Right cardiac atrium (tissue), 5 donors: ENCODE results near the gene IFNL4. TPM values are rescaled to one million over a fixed set of nuclear protein-coding genes. Genes with fewer than 3 reads are reported as not detected.
"Not testable (repeated sequence)": the region's sequence is repeated elsewhere in the genome, so short reads cannot be mapped to it uniquely, and the experiment has no call there.

Source experiments
- ATAC-seq, 2 donors: fragments of 200-7000 bp; cut with Tn5 transposase; one replicate each; pipeline versions ENCODE4 v1.8.0 to v1.9.1; 2020; ENCODE audit warnings: moderate library complexity in 2 of 2, mild to moderate bottlenecking in 1 of 2
- DNase-seq, 3 donors: peaks; one replicate each; pipeline ENCODE4 v3.0.0-alpha.2; 2020
- H3K27ac ChIP-seq: one replicate; pipeline ENCODE4 v1.5.1; 2013; ENCODE audit warnings: mild to moderate bottlenecking, low read length, control low read depth, moderate library complexity
- H3K27me3 ChIP-seq: one replicate; pipeline ENCODE4 v1.6.1; 2013; ENCODE audit not compliant: control insufficient read depth, insufficient read depth
- H3K4me1 ChIP-seq: one replicate; pipeline ENCODE4 v1.6.1; 2013; ENCODE audit warnings: low read length; ENCODE audit not compliant: control insufficient read depth, insufficient read depth
- H3K4me3 ChIP-seq: one replicate; pipeline ENCODE4 v1.5.1; 2013; ENCODE audit warnings: low read length, control low read depth
- H3K9me3 ChIP-seq: one replicate; pipeline ENCODE4 v1.6.1; 2013; ENCODE audit warnings: low read length; ENCODE audit not compliant: control insufficient read depth
- WGBS: extraction: QIAGEN DNeasy Blood & Tissue Kit; methylation state at CpG from one replicate; pipeline ENCODE4 v1.1.7; 2013; 5-methylcytosine and 5-hydroxymethylcytosine counted together
- intact Hi-C, 4 donors: fragments of 100-400 bp; cut with DNase I; formaldehyde crosslinking; loops; one replicate each; pipeline versions ENCODE4 v1.11.0 to v1.14.0; 2022 to 2023
- polyA plus RNA-seq: library from polyadenylated mRNA; stranded (reverse); fragments of 200-250 nt; gene quantifications from one replicate; pipeline ENCODE4 v1.2.3, GENCODE V29; 2013
- total RNA-seq, 4 donors: library from RNA; stranded (reverse); fragmentation: NEBNext Ultra II Directional; extraction: Animal tissue kit (Norgen Biotek cat#: 25700); gene quantifications; one replicate each; pipeline ENCODE4 v1.2.1, GENCODE V29; 2021
- donor health status: healthy with polysubstance abuse.
- donor health status: DM: no; HTN: yes; CAD: no.
- donor health status: DM: no; HTN: no; CAD: no.
- donor health status: DM: no; HTN: yes; CAD: no; lungs with severe emphysema.
- donor health status: DM: yes; HTN: yes; CAD: no.

IFNL4 gene
- total and polyA plus RNA-seq, 5 donors = not detected

DNA sequence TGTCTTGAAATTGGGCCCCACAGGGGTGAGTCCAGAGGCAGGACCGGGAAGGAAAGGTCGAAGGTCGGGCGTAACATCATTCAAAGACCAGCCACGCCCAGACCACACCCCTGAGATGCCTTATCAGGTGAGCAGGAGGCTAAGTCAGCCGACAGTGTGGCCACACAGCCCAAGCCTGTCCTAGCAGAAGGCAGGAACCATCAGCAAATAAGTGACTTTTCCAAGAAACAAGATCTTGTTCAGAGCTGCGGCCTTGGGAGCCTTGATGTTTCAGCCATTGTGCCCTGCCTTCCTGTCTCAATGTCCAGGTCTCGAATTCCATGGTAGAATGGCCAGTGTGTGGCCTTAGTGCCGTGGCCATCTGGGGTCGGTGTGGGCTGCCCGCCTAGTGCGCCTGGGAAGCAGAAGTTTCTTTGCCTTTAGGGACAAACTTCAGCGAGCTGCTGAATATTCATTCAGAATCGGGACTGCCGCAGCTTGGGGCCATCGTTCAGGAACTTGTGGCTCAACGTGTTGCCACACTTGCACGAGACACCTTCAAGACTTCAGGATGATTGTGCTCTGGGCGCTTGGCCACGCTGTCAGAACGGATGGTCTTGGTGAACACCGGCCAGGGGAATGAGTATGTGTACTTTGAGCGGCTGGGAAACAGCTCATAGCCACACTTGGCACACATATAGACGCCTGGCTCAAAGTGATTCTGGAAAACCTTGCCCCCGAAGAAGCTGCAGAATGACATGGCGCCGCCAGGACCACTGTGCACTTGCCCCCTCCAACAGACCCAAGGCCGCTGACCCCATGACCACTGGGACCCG, 6.1 kb upstream of the IFNL4 start:
- 83% methylated on average over 29 of the region's 29 CpGs for WGBS
- ATAC-seq = no peak
- intact Hi-C loops = no loop called here
- no peak overlapping the region for H3K4me3 ChIP-seq
- H3K27ac ChIP-seq = no peak overlapping the region
- DNase-seq = no peak
- no peaks in the 10 kb centered on the region for H3K9me3 ChIP-seq
- no peaks in the 10 kb centered on the region for H3K27me3 ChIP-seq
- no peaks in the 10 kb centered on the region for H3K4me1 ChIP-seq

DNA sequence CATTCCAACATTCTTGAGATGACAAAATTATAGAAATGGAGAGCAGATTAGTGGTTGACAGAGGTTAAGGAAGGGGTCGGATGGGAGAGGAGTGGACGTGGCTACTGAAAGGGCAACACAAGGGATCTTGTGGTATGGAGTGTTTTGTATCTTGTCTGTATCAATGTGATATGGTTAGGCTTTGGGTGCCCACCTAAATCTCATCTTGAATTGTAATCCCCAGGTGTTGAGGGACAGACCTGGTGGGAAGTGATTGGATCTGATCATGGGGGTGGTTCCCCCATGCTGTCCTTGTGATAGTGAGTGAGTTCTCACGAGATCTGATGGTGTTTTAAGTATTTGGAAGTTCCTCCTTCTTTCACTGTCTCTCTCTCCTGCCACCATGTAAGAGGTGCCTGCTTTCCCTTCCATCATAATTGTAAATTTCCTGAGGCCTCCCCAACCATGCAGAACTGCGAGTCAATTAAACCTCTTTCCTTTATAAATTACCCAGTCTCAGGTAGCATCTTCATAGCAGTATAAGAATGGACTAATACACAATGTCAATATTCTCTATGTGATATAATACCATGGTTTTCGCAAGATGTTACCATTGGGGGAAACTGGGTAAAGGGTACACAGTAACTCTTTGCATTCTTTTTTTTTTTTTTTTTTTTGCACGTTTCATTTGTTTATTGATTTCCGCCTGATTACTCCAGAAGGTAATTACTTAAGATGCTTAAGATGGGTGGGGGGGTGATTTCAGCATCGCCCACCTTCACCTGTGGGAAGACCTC, 4.9 kb upstream of the IFNL4 start:
- Histone ChIP-seq H3K4me1 (no peaks in the 10 kb centered on the region), H3K27me3 (no peaks in the 10 kb centered on the region), H3K4me3 (no peak overlapping the region), H3K27ac (no peak overlapping the region), H3K9me3 (no peaks in the 10 kb centered on the region)
- intact Hi-C loops = no loop called here
- 85% methylated on average over 8 of the region's 8 CpGs for WGBS
- DNase-seq = no peak
- no peak for ATAC-seq

DNA sequence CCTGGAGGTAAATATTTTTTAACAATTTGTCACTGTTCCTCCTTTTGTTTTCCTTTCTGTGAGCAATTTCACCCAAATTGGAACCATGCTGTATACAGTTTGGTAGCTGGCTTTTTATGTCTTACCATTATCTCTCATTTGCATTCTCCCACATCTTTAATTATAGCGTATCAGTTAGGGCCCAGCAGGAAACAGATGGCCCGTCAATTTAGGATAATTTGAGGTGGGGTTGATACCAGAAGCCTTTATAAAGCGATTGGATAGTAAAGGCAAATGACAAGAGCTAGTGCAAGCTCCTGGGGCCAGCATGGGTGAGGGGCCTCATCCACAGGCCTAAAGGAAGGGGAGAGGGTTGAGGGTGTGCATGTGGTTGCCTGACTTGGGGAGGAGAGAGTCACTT, 3.8 kb upstream of the IFNL4 start:
- intact Hi-C loops = no loop called here
- no peak for DNase-seq
- Histone ChIP-seq H3K4me1 (no peaks in the 10 kb centered on the region), H3K4me3 (no peak overlapping the region), H3K9me3 (no peaks in the 10 kb centered on the region), H3K27me3 (no peaks in the 10 kb centered on the region), H3K27ac (no peak overlapping the region)
- no peak for ATAC-seq
- WGBS = 40% methylated on average over 3 of the region's 3 CpGs

DNA sequence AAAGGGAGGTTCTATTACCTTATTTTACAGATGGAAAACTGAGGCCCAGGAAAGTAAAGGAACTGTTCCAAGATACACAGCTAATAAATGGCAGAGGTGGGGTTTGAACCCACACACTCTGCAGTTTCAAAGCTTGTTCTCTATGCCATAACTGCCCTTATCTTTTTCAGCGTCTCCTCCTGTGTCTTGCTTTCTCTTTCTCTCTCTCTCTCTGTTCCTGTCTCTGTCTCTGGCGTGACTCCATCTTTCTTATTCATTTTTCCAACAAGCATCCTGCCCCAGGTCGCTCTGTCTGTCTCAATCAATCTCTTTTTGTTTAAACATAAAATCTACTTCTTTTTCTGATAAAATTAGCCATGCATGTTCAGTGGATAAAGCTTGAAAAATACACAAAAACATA, 3.2 kb upstream of the IFNL4 start:
- Histone ChIP-seq H3K9me3 (no peaks in the 10 kb centered on the region), H3K4me3 (no peak overlapping the region), H3K27ac (no peak overlapping the region), H3K27me3 (no peaks in the 10 kb centered on the region), H3K4me1 (no peaks in the 10 kb centered on the region)
- intact Hi-C loops = no loop called here
- 47% methylated on average over 3 of the region's 3 CpGs for WGBS
- no peak for DNase-seq
- ATAC-seq = no peak

DNA sequence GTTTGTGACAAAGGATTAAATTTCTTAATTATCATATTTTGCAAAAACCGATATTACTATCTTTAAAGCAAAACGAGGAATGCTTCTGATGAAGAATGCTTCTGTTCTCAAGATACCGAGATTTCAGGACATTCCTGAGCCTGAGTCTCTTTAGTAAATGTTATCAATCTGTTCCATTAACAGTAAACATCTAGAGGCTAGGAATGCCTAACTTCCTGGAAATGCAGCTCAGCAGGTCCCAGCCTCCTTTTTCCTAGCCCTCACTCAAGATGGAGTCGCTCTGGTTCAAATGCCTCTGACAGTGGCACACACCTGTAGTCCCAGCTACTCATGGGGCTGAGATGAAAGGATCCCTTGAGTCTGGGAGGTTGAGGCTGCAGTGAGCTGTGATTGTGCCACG, 2.4 kb upstream of the IFNL4 start:
- H3K9me3 ChIP-seq = no peaks in the 10 kb centered on the region
- H3K4me3 ChIP-seq = no peak overlapping the region
- intact Hi-C loops = no loop called here
- no peak for DNase-seq
- H3K27ac ChIP-seq = no peak overlapping the region
- ATAC-seq = no peak
- H3K4me1 ChIP-seq = no peaks in the 10 kb centered on the region
- H3K27me3 ChIP-seq = no peaks in the 10 kb centered on the region
- WGBS = 64% methylated on average over 5 of the region's 5 CpGs

DNA sequence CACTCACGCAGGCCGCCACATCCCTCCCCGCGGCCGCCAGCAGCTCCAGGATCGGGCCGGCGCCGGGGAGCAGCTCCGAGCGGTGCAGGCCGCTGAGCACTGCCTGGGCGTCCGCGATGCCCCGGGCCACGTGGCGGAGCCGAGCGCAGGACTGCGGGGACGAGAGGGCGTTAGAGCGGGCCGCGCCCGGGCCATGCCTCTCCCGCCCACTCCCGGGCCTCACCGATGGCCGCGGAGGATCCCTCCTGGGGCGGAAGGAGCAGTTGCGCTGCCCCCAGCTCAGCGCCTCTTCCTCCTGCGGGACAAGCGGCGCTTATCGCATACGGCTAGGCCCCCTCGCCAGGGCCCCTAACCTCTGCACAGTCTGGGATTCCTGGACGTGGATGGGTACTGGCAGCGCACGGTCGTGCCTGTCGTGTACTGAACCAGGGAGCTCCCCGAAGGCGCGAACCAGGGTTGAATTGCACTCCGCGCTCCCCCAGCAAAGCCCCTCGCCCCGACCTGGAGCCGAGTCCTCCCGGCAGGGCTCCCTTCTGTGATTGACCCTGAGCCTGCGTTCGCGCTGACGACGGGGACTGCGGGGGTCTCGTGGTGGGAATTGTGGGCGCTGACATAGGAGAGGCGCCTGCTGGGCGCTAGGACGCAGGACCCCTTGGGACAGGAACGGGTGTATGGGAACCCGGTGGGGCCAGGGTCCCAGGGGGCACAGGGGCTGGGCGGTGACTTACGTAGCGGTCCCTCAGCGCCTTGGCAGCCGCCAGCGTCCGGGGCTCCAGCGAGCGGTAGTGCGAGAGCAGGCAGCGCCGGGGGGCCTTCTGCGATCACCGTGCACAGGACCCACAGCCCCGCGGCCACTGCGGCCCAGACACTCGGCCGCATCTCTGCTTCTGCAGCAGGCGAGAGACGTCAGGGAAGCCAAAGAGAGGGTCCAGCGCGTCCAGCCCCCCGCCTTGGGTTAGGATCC, 673 bp downstream of the IFNL4 start:
- no peak overlapping the region for H3K27ac ChIP-seq
- intact Hi-C loops = no loop called here
- ATAC-seq (peak; percentile 53 to 76), DNase-seq (no peak)
- H3K4me3 ChIP-seq = no peak overlapping the region
- H3K9me3 ChIP-seq = no peaks in the 10 kb centered on the region
- 13% methylated on average over 92 of the region's 92 CpGs for WGBS
- H3K4me1 ChIP-seq = no peaks in the 10 kb centered on the region
- H3K27me3 ChIP-seq = no peaks in the 10 kb centered on the region

DNA sequence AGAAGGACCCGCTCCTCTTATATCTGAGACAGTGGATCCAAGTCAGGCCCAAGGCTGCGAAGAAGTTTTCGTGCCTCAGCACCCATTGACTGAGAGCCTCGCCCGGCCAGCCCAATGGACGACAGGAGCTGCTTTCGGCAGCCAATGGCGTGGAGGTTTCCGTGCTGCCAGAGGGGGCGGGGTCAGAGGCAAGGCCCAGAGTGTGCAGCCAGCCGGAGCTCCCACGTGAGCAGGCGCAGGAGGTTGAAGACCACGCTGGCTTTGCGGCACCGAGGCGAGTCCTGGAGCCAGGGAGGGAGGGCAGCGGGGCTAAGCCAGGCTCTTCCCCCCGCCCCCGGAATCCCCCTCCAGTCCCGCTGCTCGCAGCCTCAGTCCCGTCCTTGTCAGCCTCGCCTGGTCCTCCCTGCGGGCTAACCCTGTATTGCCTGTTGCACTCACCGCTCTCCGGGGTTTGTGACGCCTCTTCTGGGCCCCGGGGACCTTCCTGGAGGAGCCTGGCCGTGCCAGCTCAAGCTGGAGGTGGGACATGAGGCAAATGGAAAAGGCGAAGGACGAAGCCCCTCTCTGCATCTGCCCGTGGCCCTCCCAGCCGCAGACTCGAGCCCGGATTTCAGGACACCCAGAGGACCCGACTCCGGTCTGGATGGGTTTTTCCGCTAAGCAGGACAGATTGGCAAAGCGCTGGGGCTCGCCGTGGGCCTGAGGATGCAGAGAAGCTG, 1.5 kb downstream of the IFNL4 start:
- Histone ChIP-seq H3K27me3 (no peaks in the 10 kb centered on the region), H3K9me3 (no peaks in the 10 kb centered on the region), H3K4me1 (no peaks in the 10 kb centered on the region), H3K27ac (no peak overlapping the region), H3K4me3 (no peak overlapping the region)
- peak; percentile 61 to 77 for ATAC-seq
- WGBS = 15% methylated on average over 42 of the region's 42 CpGs
- DNase-seq = peak; percentile 49 to 71 (median 69)
- intact Hi-C loops = no loop called here

DNA sequence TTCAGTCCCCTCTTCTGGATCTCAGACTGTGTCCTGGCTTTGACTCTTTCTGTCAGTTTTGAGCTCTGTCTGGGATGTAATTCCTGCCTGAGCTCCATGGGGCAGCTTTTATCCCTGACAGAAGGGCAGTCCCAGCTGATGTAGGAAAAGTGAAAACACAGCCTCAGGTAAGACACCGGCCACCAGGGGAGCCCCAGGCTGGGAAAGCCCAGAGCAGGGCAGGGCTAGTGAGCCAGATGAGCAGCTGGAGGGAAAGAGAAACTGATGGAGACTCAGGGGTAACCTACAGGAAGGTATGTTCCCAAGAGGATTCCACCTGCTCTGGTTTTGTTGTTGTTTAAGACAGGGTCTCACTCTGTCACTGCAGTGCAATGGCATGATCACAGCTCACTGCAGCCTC, 3.5 kb downstream of the IFNL4 start:
- DNase-seq, H3K9me3 ChIP-seq, intact Hi-C loops, H3K4me3 ChIP-seq, H3K27me3 ChIP-seq, H3K4me1 ChIP-seq, H3K27ac ChIP-seq, ATAC-seq: not testable (repeated sequence)
- no CpG with 5 or more reads among the region's 1 CpG for WGBS

DNA sequence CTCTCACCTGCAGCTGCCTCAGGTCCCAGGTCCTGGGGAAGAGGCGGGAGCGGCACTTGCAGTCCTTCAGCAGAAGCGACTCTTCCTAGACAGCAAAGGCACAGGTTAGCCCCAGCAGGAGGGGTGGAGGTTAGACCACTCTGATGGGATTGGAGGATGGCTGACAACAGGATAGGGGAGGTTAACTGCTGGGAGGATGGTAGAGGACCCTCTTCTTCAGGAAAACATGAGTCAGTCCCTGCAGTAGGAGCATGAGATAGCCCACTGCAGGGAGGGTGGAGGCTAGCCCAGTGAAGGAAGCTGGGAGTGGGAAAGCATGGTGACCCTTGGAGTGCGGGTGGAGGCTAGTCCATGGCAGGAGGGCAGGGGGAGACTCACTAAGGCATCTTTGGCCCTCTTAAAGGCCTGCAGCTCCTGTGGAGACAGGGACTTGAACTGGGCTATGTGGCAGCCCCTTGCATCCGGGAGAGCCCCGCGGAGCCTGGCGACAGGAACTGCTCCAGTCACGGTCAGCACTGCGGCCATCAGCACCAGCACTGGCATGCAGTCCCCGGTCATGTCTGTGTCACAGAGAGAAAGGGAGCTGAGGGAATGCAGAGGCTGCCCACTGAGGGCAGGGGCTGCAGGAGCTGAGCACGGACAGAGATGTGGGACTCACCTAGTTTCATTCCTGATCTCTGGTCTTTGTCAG, 4.1 kb downstream of the IFNL4 start, which contains the start of gene IFNL3:
IFNL3 (minus strand) TSS at position 597 of the 691 bp plus-strand sequence; CDS start at position 558, 39 bp downstream.
- ATAC-seq, H3K27me3 ChIP-seq, intact Hi-C loops, H3K27ac ChIP-seq, DNase-seq, H3K4me3 ChIP-seq, H3K4me1 ChIP-seq, H3K9me3 ChIP-seq: not testable (repeated sequence)
- 80% methylated on average over 12 of the region's 12 CpGs for WGBS

DNA sequence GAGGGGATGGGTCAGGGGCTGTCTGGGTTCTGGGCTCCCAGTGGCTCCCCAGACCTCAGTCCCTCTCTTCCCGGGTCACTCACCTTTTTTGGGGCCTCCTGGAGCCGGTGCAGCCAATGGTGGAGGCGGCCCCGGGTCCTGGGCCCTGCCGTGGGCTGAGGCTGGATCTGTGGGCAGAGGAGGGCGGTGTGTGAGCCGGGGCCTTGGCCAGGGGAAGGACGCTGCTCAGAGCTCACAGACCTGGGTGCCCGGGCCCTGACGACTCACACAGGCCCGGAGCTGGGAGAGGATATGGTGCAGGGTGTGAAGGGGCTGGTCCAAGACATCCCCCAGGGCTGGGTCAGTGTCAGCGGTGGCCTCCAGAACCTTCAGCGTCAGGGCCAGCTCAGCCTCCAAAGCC, 4.9 kb downstream of the IFNL4 start:
- WGBS = 70% methylated on average over 13 of the region's 13 CpGs
- H3K27me3 ChIP-seq, H3K27ac ChIP-seq, H3K4me3 ChIP-seq, H3K4me1 ChIP-seq, DNase-seq, ATAC-seq, intact Hi-C loops, H3K9me3 ChIP-seq: not testable (repeated sequence)
